Measurements from ENCODE around the gene MINDY4B. TPM values are rescaled to one million over a fixed set of nuclear protein-coding genes. Genes with fewer than 3 reads are reported as not detected.

The MINDY4B gene
- total RNA-seq, 1 donor from 2014 or later, result not detected

DNA sequence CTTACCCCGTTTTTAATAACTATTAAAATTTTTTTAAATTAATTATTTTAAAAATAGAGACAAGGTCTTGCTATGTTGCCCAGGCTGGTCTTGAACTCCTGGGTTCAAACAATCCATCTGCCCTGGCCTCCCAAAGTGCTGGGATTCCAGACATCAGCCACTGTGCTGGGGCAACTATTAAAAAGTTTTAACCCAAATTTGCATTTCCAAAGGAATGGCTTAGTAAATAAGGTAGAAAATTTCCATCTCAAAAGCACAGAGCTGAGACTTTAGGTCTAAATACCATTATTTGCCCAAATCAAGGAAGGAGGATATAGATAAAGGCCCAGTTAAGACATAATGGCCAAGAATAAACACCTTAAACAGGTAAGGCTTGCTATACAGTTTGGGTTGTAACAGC lies 56.4 kb downstream of the MINDY4B start:
- no peak for DNase-seq (ENCODE audit: extremely low read depth, low read depth, low spot score)

DNA sequence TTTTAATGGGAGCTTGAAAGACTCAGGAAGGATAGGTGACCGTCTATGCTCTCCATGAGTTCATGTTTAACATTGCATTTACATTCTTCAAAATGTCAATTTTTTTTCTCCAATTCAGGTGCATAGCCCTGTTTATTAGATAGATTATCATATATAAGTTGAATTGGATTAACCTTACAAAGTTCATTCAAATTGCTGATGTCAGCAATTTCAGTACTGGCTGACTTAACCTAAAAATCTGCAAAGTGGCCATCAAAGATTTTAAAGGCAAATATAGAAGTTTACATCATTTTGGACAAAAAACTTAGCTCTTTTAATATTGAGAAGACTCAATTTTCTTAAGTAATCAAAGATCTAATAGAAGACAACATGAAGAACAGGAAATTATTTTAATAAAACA lies 57.8 kb downstream of the MINDY4B start:
- DNase-seq (ENCODE audit: extremely low read depth, low read depth, low spot score), result no peak

DNA sequence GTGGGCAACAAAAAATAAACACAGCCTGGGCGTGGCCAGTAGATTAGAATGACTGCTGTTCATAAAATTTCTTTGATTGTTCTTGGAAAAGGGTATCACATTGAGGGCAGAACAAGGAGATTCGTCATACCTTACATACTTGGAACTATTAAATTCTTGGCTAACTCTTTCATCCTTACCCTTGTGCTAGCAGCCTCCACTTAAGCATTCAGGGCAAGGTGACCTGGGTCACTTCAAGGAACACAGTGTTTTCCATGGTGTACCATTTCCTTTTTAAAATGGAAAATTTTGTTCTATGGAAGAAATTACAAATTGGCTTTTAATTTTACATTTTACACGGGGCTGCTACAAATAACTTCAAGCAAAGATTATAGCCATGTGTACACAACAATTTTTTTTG lies 60.8 kb downstream of the MINDY4B start:
- DNase-seq (ENCODE audit: extremely low read depth, low read depth, low spot score), result no peak

DNA sequence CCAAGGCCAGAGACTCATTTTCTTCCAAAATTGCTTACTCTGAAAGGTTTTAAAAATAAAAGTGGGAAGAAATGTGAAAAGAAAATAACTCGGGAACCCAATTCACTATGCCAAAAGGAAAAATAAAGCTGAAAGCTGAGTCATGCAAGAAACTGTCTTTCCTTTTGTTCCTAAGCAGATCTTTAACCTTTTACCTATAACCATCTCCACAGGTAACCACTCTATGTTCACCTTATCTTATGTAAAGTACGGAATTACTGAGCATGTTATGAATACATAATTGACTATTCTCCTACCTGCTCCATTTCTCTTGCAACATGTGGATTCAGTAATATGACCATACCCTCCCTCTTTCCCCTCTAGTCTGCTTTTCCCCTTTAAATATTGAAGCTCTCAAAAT lies 62.0 kb downstream of the MINDY4B start:
- no peak for DNase-seq (ENCODE audit: extremely low read depth, low read depth, low spot score)

DNA sequence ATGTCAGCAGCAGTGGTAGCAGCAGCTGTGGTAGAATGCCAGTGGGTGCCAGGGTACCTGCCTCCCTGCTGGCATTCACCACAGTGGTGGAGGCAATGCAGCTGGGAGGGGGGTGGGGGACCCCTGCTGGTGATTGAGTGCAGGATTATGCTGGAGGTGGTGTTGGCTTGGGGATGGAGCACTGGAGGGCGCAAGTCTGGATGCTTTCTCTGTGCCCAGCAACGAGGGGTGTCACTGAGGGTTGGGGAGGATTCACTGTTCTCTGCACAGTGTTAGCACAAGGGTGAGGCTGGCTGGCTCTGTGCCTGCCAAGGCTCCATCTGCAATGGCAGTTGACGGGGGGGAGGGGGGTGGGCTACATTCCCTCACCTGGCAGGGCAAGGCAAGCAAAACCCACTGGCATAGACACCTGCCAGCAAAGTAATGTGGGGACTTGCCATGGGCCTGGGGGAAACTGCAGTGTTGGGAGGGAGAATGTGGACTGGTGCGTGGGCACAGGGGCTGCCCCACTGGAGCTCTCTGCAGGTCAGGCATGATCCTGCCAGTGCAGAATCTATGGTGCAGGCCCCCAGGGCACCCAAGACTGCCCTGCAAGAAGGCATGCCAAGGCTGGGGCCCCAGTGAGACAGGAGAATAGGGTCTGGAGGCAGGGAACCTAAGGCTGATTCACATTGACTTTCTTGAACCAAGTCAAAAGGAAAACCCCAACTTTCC lies 64.3 kb downstream of the MINDY4B start:
- DNase-seq (ENCODE audit: extremely low read depth, low read depth, low spot score), result no peak

DNA sequence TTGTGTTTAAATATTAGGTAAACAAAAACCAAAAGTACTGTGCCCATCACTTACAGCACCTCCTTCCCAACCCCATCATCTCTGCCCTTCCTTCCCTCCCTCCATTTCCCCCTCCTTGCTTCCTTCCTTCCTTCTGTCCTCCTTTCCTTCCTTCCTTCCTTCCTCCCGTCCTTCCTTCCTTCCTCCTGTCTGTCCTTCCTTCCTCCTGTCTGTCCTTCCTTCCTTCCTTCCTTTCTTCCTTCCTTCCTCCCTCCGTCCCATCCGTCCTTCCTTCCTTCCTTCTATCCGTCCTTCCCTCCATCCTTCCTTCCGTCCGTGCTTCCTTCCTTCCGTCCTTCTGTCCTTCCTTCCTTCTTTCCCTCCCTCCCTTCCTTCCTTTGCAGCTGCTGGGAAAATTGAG lies 74.5 kb downstream of the MINDY4B start:
- DNase-seq (ENCODE audit: extremely low read depth, low read depth, low spot score), result no peak

DNA sequence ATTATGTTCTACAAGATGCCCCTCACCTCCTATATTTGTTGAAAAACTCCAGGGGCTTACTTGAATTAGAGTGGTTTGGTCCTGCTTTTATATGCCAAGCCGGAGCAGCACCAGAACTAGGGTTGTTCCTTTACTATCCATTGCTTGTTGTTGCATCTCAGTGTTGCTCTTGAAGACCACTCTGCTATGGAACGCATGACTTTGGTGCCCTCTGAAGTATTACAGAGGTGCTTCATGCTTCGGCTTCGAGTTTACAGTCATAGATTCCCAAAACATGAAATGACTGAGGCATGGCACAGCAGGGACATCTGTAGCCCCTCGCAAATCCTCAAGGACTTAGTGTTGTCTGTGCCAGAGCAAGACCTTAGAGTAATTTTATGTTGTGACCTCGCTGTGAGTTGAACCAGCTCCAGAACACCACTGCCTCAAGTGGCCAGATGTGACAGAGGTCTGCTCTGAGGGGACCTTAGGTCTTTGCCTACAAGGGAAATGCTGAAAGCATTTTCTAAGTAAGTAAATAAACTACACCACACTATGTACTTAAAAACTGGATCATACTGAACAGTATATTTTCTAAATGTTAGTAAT lies 75.1 kb downstream of the MINDY4B start:
- DNase-seq (ENCODE audit: extremely low read depth, low read depth, low spot score), result no peak

DNA sequence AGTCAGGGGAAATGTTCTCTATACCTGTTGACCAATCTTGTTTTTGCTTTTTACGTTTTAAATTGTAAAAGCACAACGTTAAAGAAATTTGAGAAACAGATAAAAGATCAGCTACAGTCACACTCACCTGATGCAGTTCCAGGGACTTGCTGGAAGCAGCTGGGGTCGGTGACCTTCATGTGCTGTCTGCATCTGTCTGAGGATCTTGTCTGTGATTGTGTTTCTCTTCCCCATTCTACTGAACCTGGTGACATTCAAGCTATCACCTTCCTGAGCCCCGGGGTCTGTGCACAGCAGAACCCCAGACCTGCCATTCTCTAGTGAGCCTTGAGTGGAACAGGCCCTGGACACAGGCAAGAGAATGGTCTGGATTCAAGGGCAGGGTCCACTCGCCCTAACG lies 75.8 kb downstream of the MINDY4B start:
- no peak for DNase-seq (ENCODE audit: extremely low read depth, low read depth, low spot score)

DNA sequence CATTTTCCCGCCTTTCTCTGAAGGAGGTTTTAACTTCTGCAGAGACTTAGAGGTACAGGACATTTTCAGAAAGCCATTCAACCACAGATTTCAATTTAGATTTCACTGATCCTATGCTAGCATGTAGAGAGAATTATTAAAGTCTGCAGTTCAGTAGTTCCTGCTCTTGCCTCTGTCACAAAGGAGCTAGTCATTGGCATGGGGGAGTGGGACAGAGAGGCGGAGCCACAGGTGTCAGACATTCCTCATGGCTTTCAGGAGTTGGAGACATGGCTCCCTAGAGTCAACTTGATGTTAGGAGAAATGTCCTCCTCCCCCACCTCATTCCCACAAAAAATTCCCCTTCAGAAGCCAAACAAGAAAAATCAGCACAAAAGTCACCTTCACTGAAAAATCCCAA lies 76.2 kb downstream of the MINDY4B start:
- no peak for DNase-seq (ENCODE audit: extremely low read depth, low read depth, low spot score)

DNA sequence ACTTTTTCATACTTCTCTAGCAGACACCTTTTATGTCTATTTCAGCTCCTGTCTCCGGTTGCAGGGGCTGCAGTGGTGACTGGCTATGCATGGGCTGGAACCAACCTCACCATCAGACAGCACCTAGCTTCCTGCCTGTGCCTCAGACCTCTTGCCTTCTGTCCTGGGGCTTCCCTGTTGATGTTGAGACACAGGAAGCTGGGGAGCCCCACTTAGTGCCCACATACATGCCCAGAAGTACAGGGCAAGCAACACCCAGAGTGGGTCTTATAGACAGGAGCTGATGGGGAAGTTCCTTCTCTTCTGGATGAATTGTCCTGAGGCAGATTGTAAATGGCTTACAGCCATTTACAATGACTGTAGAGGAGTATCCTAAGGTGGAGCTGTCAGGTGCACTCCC lies 77.0 kb downstream of the MINDY4B start:
- DNase-seq (ENCODE audit: extremely low read depth, low read depth, low spot score), result no peak

DNA sequence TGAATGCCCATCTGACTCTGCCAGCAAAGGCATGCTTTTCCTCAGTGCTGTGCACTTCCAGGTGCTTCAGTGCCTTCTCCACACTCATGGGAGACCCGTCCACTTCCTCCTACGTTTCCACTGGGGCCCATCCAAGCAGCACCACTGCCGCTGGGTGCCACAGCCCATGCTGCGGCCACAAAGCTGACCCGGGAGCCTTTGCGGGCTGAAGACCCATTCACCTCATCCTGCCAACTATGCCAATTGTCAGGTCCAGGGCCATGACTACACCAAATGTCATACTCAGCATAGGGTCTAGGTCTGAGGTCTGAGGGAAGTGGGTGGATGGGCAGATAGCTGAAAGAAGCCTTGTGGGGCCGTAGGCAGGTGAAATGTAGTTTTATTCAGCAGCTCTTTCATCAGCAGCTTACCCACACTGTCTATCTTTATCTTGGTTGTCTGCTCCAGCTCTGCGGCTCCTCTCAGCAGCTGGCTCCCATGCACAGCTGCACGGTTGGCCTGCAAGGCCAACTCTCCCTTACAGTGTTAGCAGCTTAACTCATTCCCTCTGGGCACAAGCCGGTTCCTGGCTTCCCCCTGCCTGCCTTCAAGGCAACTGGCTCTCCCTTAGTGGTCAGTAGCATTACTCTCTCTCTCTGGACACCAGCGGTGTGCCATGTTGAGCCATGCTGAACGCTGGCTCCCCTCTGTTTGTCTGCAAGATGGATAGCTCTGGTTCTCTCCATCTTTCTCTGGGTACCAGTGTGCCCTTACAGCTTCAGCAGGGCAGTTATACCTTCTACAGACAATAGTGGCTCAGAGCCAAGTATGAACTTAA lies 78.6 kb downstream of the MINDY4B start:
- no peak for DNase-seq (ENCODE audit: extremely low read depth, low read depth, low spot score)

DNA sequence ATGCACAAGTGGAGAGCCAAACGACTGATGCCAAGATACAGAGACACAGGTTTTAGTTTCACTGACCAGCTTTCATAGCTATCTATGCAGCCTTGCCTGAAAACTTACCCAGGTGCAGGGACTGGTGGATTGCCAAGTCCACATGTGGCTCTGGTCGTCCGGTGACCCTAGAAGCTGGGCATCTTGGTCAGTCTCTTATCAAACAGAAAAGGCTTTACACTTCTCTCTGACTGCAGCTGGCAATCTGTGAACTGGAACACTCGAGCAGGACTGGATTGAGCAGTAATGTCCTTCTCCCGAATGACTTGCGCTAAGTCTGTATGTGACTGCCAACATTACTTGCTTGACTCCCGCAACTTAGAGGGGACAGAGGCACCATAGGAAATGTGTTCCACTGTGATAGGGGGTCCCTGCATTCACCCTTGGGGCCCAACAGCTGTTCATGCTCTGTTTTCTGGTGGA lies 79.3 kb downstream of the MINDY4B start:
- DNase-seq (ENCODE audit: extremely low read depth, low read depth, low spot score), result no peak

DNA sequence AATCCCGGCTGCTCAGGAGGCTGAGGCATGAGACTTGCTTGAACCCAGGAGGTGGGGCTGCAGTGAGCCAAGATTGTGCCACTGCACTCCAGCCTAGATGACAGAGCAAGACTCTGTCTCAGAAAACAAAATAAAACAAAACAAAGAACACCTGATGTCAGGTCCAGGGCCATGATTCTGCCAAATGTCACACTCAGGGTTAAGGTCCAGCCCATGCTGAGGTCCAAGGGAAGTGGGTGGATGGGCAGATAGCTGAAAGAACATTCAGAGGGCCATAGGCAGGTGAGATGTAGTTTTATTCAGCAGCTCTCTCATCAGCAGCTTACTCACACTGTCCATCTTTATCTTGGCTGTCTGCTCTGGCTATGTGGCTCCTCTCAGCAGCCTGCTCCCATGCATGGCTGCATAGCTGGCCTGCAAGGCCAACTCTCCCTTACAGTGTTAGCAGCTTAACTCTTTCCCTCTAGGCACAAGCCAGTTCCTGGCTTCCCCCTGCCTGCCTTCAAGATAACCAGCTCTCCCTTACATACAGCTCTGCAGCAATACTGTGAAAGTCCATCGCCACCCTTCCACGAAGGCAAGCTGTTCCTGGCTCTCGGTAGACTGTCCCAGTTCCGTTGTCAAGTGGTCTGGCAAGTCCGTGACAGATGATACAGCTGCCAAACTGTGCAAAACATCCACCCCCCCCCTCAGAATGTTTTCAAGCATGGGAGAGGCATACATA lies 79.9 kb downstream of the MINDY4B start:
- DNase-seq (ENCODE audit: extremely low read depth, low read depth, low spot score), result no peak

DNA sequence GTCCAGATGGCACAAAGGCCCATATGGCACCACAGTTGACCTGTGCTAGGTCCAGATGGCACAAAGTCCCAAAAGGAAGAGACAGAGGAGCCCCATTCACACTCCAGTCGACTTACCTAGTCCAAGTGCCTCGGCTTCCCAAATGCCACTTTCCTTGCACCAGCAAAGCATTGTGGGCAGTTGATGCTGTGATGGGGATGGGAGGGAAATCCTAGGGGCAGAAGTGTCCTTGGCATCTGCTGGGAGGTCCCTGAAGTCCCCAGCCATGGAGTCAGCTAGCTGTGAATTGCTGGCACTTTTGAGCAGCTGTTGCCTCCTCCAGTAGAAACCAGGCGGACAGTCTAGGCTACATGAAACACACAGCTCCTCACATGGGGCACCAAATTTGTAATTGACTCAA lies 82.0 kb downstream of the MINDY4B start:
- no peak for DNase-seq (ENCODE audit: extremely low read depth, low read depth, low spot score)

DNA sequence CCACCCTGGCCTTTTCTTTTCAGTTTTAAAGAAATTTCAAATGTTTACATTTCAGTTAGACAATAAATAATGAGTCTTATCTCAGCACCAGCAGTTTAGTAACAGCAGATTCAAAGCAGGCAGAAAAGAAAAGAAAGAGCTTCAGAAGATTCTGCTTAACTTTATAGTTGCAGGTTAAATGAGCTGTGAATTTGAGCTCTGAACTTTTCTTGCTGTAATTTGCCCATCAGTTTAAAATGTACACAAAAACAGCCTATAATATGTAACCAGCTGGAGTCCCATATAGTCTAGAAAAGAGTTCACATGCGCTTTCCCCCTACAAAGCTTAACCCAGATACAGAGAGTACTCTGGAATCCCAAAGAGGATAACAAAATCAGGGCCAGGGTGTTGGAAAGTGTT lies 82.6 kb downstream of the MINDY4B start:
- DNase-seq (ENCODE audit: extremely low read depth, low read depth, low spot score), result no peak

Other genes starting within 250 kb of the MINDY4B start
- not detected in 2 replicates for gene ERICH6, start 201.5 kb downstream of the MINDY4B start, total RNA-seq
- gene SIAH2, start 142.3 kb downstream of the MINDY4B start, total RNA-seq, result 23.7 and 34.0 TPM in 2 replicates
- gene CLRN1, start 67.3 kb upstream of the MINDY4B start, total RNA-seq, result not detected in 2 replicates
- 0.05 and 0.29 TPM in 2 replicates for gene MED12L, start 180.2 kb upstream of the MINDY4B start, total RNA-seq

All from glomerular endothelial cell (primary cell).